ENCODE results near the gene TSPAN3.

DNA sequence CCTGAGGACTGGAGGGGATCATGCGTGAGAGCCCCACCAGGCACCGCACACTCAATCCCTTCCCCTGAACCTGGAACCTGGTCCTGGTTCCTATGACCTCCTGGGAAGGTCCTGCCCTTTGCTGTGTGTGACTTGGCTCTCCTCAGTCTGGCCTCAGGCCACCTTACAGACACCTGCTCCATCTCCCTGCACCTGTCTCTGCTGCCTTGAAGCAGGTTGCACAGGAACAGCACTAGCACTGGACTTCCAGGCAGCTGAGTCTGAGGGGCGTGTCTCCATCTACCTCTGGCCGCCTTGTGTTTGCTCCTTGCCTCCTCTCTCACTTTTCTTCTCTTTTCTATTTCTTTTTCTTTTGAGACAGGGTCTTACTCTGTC is 60.6 kb downstream of the TSPAN3 start:
- TF ChIP-seq, protein P1, sequence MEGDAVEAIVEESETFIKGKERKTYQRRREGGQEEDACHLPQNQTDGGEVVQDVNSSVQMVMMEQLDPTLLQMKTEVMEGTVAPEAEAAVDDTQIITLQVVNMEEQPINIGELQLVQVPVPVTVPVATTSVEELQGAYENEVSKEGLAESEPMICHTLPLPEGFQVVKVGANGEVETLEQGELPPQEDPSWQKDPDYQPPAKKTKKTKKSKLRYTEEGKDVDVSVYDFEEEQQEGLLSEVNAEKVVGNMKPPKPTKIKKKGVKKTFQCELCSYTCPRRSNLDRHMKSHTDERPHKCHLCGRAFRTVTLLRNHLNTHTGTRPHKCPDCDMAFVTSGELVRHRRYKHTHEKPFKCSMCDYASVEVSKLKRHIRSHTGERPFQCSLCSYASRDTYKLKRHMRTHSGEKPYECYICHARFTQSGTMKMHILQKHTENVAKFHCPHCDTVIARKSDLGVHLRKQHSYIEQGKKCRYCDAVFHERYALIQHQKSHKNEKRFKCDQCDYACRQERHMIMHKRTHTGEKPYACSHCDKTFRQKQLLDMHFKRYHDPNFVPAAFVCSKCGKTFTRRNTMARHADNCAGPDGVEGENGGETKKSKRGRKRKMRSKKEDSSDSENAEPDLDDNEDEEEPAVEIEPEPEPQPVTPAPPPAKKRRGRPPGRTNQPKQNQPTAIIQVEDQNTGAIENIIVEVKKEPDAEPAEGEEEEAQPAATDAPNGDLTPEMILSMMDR (IDR thresholded peaks at IDR 0.05; ENCODE audit: low read depth, low read length, poor library complexity, severe bottlenecking) = no peak
- TF ChIP-seq EZH2phosphoT487 (IDR thresholded peaks at IDR 0.05; ENCODE audit: borderline replicate concordance, low read length) = no peak

Measured in DOHH2 (cell line).